Measurements from ENCODE around the gene AMBRA1.
A peak's percentile ranks its signal among the peaks of the same experiment; 100 is the strongest.

AMBRA1 gene

GRCh38 chr11:46506483-46506791 is 87.4 kb downstream of the AMBRA1 start:
- DNase-seq (ENCODE audit: low read depth in 2 of 2), result no peak

GRCh38 chr11:46505741-46506482 is 87.9 kb downstream of the AMBRA1 start:
- no peak for DNase-seq (ENCODE audit: low read depth in 2 of 2)

- no peak for DNase-seq (ENCODE audit: low read depth in 2 of 2)
Observed at GRCh38 chr11:46504817-46505613, 88.8 kb downstream of the AMBRA1 start.

- DNase-seq (ENCODE audit: low read depth in 2 of 2), result no peak
Observed at GRCh38 chr11:46499821-46500220, 94.0 kb downstream of the AMBRA1 start.

GRCh38 chr11:46498968-46499367 is 94.9 kb downstream of the AMBRA1 start:
- DNase-seq (ENCODE audit: low read depth in 2 of 2), result no peak

- DNase-seq (ENCODE audit: low read depth in 2 of 2), result no peak
Observed at GRCh38 chr11:46498179-46498578, 95.6 kb downstream of the AMBRA1 start.

- no peak for DNase-seq (ENCODE audit: low read depth in 2 of 2)
Observed at GRCh38 chr11:46497498-46497897, 96.3 kb downstream of the AMBRA1 start.

GRCh38 chr11:46493791-46494190 is 100.0 kb downstream of the AMBRA1 start:
- no peak for DNase-seq (ENCODE audit: low read depth in 2 of 2)

GRCh38 chr11:46492532-46492931 is 101.3 kb downstream of the AMBRA1 start:
- DNase-seq (ENCODE audit: low read depth in 2 of 2), result no peak

- no peak for DNase-seq (ENCODE audit: low read depth in 2 of 2)
Observed at GRCh38 chr11:46491661-46492330, 102.0 kb downstream of the AMBRA1 start.

GRCh38 chr11:46490666-46491065 is 103.2 kb downstream of the AMBRA1 start:
- no peak for DNase-seq (ENCODE audit: low read depth in 2 of 2)

GRCh38 chr11:46489656-46490560 is 103.9 kb downstream of the AMBRA1 start:
- DNase-seq (ENCODE audit: low read depth in 2 of 2), result peak in 1 of 2 donors; percentile 8

GRCh38 chr11:46485856-46486443 is 107.9 kb downstream of the AMBRA1 start:
- no peak for DNase-seq (ENCODE audit: low read depth in 2 of 2)

GRCh38 chr11:46484101-46484500 is 109.7 kb downstream of the AMBRA1 start:
- DNase-seq (ENCODE audit: low read depth in 2 of 2), result no peak

- DNase-seq (ENCODE audit: low read depth in 2 of 2), result no peak
Observed at GRCh38 chr11:46480909-46481308, 112.9 kb downstream of the AMBRA1 start.

GRCh38 chr11:46480166-46480726 is 113.6 kb downstream of the AMBRA1 start:
- no peak for DNase-seq (ENCODE audit: low read depth in 2 of 2)

- no peak for DNase-seq (ENCODE audit: low read depth in 2 of 2)
Observed at GRCh38 chr11:46479601-46480000, 114.2 kb downstream of the AMBRA1 start.

GRCh38 chr11:46478196-46478595 is 115.6 kb downstream of the AMBRA1 start:
- DNase-seq (ENCODE audit: low read depth in 2 of 2), result no peak

GRCh38 chr11:46477136-46477535 is 116.7 kb downstream of the AMBRA1 start:
- no peak for DNase-seq (ENCODE audit: low read depth in 2 of 2)

- no peak for DNase-seq (ENCODE audit: low read depth in 2 of 2)
Observed at GRCh38 chr11:46475926-46476545, 117.8 kb downstream of the AMBRA1 start.
